ENCODE measurements around the gene SCN5A. TPM values are rescaled to one million over a fixed set of nuclear protein-coding genes. Genes with fewer than 3 reads are reported as not detected.
A peak's percentile ranks its signal among the peaks of the same experiment; 100 is the strongest.

SCN5A gene
- total RNA-seq, 1 experiment from 2014 or later, result 13.6 TPM

GRCh38 chr3:38662544-38662943 is 13.1 kb upstream of the SCN5A start:
- peaks cover 27% of the 10 kb centered on the region for H3K9me3 Mint-ChIP-seq
- ChIA-PET POLR2A (no interaction called here), CTCF (interaction anchor here (0.6 to 11.1 kb wide), 34 partner anchors 10 to 659 kb away, joined by 3 to 198 read pairs (median 4); partner anchors contain the start of genes EXOG, SCN5A and XYLB)
- peaks cover 8% of the 10 kb centered on the region for H3K4me1 Mint-ChIP-seq
- H3K4me3 Mint-ChIP-seq, result no peak overlapping the region
- DNase-seq (ENCODE audit: low spot score), result peak; percentile 42
- ATAC-seq, result peak; percentile 96
- H3K27ac Mint-ChIP-seq, result no peak overlapping the region
- H3K36me3 Mint-ChIP-seq, result peaks cover 10% of the 10 kb centered on the region
- H3K27me3 Mint-ChIP-seq (ENCODE audit: low read depth), result peaks cover 7% of the 10 kb centered on the region
- TF ChIP-seq SMAD4 (CRISPR knock-in tag; IDR thresholded peaks at IDR 0.05) (no peak), E2F1 (CRISPR knock-in tag; IDR thresholded peaks at IDR 0.05) (no peak), MLX (CRISPR knock-in tag; IDR thresholded peaks at IDR 0.05) (no peak)
- TF ChIP-seq, protein P1, sequence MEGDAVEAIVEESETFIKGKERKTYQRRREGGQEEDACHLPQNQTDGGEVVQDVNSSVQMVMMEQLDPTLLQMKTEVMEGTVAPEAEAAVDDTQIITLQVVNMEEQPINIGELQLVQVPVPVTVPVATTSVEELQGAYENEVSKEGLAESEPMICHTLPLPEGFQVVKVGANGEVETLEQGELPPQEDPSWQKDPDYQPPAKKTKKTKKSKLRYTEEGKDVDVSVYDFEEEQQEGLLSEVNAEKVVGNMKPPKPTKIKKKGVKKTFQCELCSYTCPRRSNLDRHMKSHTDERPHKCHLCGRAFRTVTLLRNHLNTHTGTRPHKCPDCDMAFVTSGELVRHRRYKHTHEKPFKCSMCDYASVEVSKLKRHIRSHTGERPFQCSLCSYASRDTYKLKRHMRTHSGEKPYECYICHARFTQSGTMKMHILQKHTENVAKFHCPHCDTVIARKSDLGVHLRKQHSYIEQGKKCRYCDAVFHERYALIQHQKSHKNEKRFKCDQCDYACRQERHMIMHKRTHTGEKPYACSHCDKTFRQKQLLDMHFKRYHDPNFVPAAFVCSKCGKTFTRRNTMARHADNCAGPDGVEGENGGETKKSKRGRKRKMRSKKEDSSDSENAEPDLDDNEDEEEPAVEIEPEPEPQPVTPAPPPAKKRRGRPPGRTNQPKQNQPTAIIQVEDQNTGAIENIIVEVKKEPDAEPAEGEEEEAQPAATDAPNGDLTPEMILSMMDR (IDR thresholded peaks at IDR 0.05), result peak; percentile 61

GRCh38 chr3:38658841-38659240 is 9.4 kb upstream of the SCN5A start:
- no peak for TF ChIP-seq NR3C1 (CRISPR knock-in tag; conservative IDR thresholded peaks at IDR 0.05; ENCODE audit: low read depth)
- no peak for TF ChIP-seq ZNF219 (CRISPR knock-in tag; IDR thresholded peaks at IDR 0.05; ENCODE audit: borderline replicate concordance)
- no peak for TF ChIP-seq MYBL2 (CRISPR knock-in tag; IDR thresholded peaks at IDR 0.05)
- TF ChIP-seq, protein P2, sequence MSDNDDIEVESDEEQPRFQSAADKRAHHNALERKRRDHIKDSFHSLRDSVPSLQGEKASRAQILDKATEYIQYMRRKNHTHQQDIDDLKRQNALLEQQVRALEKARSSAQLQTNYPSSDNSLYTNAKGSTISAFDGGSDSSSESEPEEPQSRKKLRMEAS (CRISPR knock-in tag; IDR thresholded peaks at IDR 0.05), result no peak
- TF ChIP-seq NFE2L1 (CRISPR knock-in tag; IDR thresholded peaks at IDR 0.05), result no peak
- TF ChIP-seq, protein P3, sequence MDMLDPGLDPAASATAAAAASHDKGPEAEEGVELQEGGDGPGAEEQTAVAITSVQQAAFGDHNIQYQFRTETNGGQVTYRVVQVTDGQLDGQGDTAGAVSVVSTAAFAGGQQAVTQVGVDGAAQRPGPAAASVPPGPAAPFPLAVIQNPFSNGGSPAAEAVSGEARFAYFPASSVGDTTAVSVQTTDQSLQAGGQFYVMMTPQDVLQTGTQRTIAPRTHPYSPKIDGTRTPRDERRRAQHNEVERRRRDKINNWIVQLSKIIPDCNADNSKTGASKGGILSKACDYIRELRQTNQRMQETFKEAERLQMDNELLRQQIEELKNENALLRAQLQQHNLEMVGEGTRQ (CRISPR knock-in tag; IDR thresholded peaks at IDR 0.05), result no peak
- no peak for TF ChIP-seq TEAD1 (CRISPR knock-in tag; IDR thresholded peaks at IDR 0.05)
- TF ChIP-seq EMX1 (CRISPR knock-in tag; IDR thresholded peaks at IDR 0.05), result no peak
- no peak for TF ChIP-seq ZNF396 (CRISPR knock-in tag; IDR thresholded peaks at IDR 0.05; ENCODE audit: borderline replicate concordance)
- TF ChIP-seq PRRX2 (CRISPR knock-in tag; IDR thresholded peaks at IDR 0.05), result no peak
- no peak for TF ChIP-seq ESRRA (CRISPR knock-in tag; IDR thresholded peaks at IDR 0.05; ENCODE audit: borderline replicate concordance)
- no peak for TF ChIP-seq GABPB1 (CRISPR knock-in tag; IDR thresholded peaks at IDR 0.05)
- no peak for TF ChIP-seq CREB1 (CRISPR knock-in tag; IDR thresholded peaks at IDR 0.05)
- no peak for TF ChIP-seq ZNF512 (CRISPR knock-in tag; IDR thresholded peaks at IDR 0.05; ENCODE audit: borderline replicate concordance)
- TF ChIP-seq, protein P4, sequence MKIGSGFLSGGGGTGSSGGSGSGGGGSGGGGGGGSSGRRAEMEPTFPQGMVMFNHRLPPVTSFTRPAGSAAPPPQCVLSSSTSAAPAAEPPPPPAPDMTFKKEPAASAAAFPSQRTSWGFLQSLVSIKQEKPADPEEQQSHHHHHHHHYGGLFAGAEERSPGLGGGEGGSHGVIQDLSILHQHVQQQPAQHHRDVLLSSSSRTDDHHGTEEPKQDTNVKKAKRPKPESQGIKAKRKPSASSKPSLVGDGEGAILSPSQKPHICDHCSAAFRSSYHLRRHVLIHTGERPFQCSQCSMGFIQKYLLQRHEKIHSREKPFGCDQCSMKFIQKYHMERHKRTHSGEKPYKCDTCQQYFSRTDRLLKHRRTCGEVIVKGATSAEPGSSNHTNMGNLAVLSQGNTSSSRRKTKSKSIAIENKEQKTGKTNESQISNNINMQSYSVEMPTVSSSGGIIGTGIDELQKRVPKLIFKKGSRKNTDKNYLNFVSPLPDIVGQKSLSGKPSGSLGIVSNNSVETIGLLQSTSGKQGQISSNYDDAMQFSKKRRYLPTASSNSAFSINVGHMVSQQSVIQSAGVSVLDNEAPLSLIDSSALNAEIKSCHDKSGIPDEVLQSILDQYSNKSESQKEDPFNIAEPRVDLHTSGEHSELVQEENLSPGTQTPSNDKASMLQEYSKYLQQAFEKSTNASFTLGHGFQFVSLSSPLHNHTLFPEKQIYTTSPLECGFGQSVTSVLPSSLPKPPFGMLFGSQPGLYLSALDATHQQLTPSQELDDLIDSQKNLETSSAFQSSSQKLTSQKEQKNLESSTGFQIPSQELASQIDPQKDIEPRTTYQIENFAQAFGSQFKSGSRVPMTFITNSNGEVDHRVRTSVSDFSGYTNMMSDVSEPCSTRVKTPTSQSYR (CRISPR knock-in tag; IDR thresholded peaks at IDR 0.05), result no peak
- no peak for TF ChIP-seq RORB (CRISPR knock-in tag; IDR thresholded peaks at IDR 0.05)
- no peak overlapping the region for H3K27ac Mint-ChIP-seq
- H3K4me3 Mint-ChIP-seq, result no peak overlapping the region
- ChIA-PET CTCF (interaction anchor here (0.7 to 11.1 kb wide), 13 partner anchors 8 to 341 kb away, joined by 3 to 198 read pairs (median 7); no protein-coding TSS in a partner anchor), POLR2A (no interaction called here)
- ATAC-seq (0 out of 2 replicates have a peak, but pooled peaks have one; percentile 3), DNase-seq (ENCODE audit: low spot score) (no peak)
- H3K4me1 Mint-ChIP-seq, result peaks cover 21% of the 10 kb centered on the region
- peaks cover 13% of the 10 kb centered on the region for H3K27me3 Mint-ChIP-seq (ENCODE audit: low read depth)
- peaks cover 10% of the 10 kb centered on the region for H3K36me3 Mint-ChIP-seq
- peaks cover 26% of the 10 kb centered on the region for H3K9me3 Mint-ChIP-seq

Measured in WTC11 (cell line).